SU-DHL-6 (cell line): ENCODE data around the gene RALB.

Experiments
- H2AFZ ChIP-seq: fragments of 200-600 bp; sonication (generic); 2 replicates; pipeline ENCODE4 v1.6.1; 2014; ENCODE audit warnings: low read depth, mild to moderate bottlenecking, moderate library complexity, mixed read lengths, antibody characterized with exemption, low read length; ENCODE audit not compliant: severe bottlenecking
- H3F3A ChIP-seq: fragments of 200-600 bp; shearing (Covaris generic); 2 replicates; pipeline ENCODE4 v1.6.0; 2016; ENCODE audit warnings: antibody characterized with exemption, mild to moderate bottlenecking; ENCODE audit not compliant: insufficient read depth
- H3K27ac ChIP-seq: fragments of 200-600 bp; sonication (generic); 2 replicates; pipeline ENCODE4 v1.5.1; 2016; ENCODE audit warnings: low read depth, mild to moderate bottlenecking, low read length, moderate library complexity, mixed read lengths
- H3K27me3 ChIP-seq: fragments of 200-600 bp; sonication (generic), shearing (Covaris generic); 2 replicates; pipeline ENCODE4 v1.6.0; 2014; ENCODE audit warnings: mild to moderate bottlenecking, low read length
- H3K36me3 ChIP-seq: fragments of 200-600 bp; sonication (generic); 2 replicates; pipeline ENCODE4 v1.6.1; 2014; ENCODE audit warnings: mild to moderate bottlenecking, low read length, mixed read lengths
- H3K4me2 ChIP-seq: fragments of 300-600, 200-600 bp; shearing (Covaris generic), sonication (generic); 2 replicates; pipeline ENCODE4 v1.6.0; 2014; ENCODE audit warnings: low read length, low read depth, mild to moderate bottlenecking; ENCODE audit not compliant: poor library complexity, severe bottlenecking
- H3K4me3 ChIP-seq: fragments of 200-600 bp; sonication (generic); 2 replicates; pipeline ENCODE4 v1.5.1; 2014; ENCODE audit warnings: antibody characterized with exemption, low read length, mild to moderate bottlenecking, mixed read lengths; ENCODE audit not compliant: insufficient read depth, poor library complexity, severe bottlenecking
- H3K79me2 ChIP-seq: fragments of 200-600 bp; sonication (generic); 2 replicates; pipeline ENCODE4 v1.6.1; 2014; ENCODE audit warnings: mild to moderate bottlenecking, low read length, moderate library complexity; ENCODE audit not compliant: insufficient read depth
- H3K9ac ChIP-seq: fragments of 200-600 bp; sonication (generic); 2 replicates; pipeline ENCODE4 v1.7.0; 2014; ENCODE audit warnings: mild to moderate bottlenecking, low read length
- H3K9me2 ChIP-seq: fragments of 200-600 bp; sonication (generic); replicated peaks from 2 replicates; pipeline ENCODE4 v1.6.1; 2014; ENCODE audit warnings: low read length; ENCODE audit not compliant: insufficient read depth
- H3K9me3 ChIP-seq: fragments of 200-600 bp; sonication (generic); 2 replicates; pipeline ENCODE4 v1.6.1; 2014; ENCODE audit warnings: low read length, mixed read lengths; ENCODE audit not compliant: insufficient read depth
- H4K20me1 ChIP-seq: fragments of 200-600 bp; sonication (generic); 2 replicates; pipeline ENCODE4 v1.6.1; 2014; ENCODE audit warnings: low read depth, mild to moderate bottlenecking, antibody characterized with exemption, low read length, moderate library complexity, mixed read lengths
- EZH2phosphoT487 ChIP-seq: fragments of 200-600 bp; sonication (generic), shearing (Covaris generic); conservative IDR thresholded peaks from 2 replicates; pipeline ENCODE4 v1.6.1; 2018; ENCODE audit warnings: mild to moderate bottlenecking, antibody characterized with exemption, low read length, moderate library complexity, mixed read lengths
- TF ChIP-seq, protein P1 (sequence below): fragments of 200-600 bp; sonication (generic); IDR thresholded peaks from one replicate; pipeline ENCODE4 v1.5.1; 2017; ENCODE audit warnings: antibody characterized with exemption, mild to moderate bottlenecking, low read length, moderate library complexity; ENCODE audit not compliant: insufficient read depth, poor library complexity, severe bottlenecking

The RALB gene

GRCh38 chr2:120283649-120284048, 31.0 kb downstream of the RALB start:
- H3F3A ChIP-seq, result no peaks in the 10 kb centered on the region
- H3K9me3 ChIP-seq, result no peaks in the 10 kb centered on the region
- no peak overlapping the region for H3K4me3 ChIP-seq
- no peak overlapping the region for H3K27ac ChIP-seq
- no peak overlapping the region for H3K4me2 ChIP-seq
- H2AFZ ChIP-seq, result no peak overlapping the region
- H3K36me3 ChIP-seq, result no peaks in the 10 kb centered on the region
- no peaks in the 10 kb centered on the region for H3K9me2 ChIP-seq
- no peaks in the 10 kb centered on the region for H4K20me1 ChIP-seq
- no peak for TF ChIP-seq EZH2phosphoT487
- TF ChIP-seq, protein P1, sequence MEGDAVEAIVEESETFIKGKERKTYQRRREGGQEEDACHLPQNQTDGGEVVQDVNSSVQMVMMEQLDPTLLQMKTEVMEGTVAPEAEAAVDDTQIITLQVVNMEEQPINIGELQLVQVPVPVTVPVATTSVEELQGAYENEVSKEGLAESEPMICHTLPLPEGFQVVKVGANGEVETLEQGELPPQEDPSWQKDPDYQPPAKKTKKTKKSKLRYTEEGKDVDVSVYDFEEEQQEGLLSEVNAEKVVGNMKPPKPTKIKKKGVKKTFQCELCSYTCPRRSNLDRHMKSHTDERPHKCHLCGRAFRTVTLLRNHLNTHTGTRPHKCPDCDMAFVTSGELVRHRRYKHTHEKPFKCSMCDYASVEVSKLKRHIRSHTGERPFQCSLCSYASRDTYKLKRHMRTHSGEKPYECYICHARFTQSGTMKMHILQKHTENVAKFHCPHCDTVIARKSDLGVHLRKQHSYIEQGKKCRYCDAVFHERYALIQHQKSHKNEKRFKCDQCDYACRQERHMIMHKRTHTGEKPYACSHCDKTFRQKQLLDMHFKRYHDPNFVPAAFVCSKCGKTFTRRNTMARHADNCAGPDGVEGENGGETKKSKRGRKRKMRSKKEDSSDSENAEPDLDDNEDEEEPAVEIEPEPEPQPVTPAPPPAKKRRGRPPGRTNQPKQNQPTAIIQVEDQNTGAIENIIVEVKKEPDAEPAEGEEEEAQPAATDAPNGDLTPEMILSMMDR, result no peak
- H3K27me3 ChIP-seq, result no peaks in the 10 kb centered on the region
- no peaks in the 10 kb centered on the region for H3K79me2 ChIP-seq
- no peak overlapping the region for H3K9ac ChIP-seq

- no peaks in the 10 kb centered on the region for H3K9me3 ChIP-seq
- no peaks in the 10 kb centered on the region for H3K9me2 ChIP-seq
- no peak overlapping the region for H3K4me2 ChIP-seq
- no peaks in the 10 kb centered on the region for H3F3A ChIP-seq
- H3K79me2 ChIP-seq, result no peaks in the 10 kb centered on the region
- H3K36me3 ChIP-seq, result no peaks in the 10 kb centered on the region
- no peak overlapping the region for H3K27ac ChIP-seq
- no peaks in the 10 kb centered on the region for H3K27me3 ChIP-seq
- H3K9ac ChIP-seq, result no peak overlapping the region
- no peak overlapping the region for H2AFZ ChIP-seq
- TF ChIP-seq, protein P1, result no peak
- no peak for TF ChIP-seq EZH2phosphoT487
- H4K20me1 ChIP-seq, result no peaks in the 10 kb centered on the region
- no peak overlapping the region for H3K4me3 ChIP-seq
Measured at GRCh38 chr2:120285056-120285455, 32.4 kb downstream of the RALB start.

GRCh38 chr2:120287183-120288015, 34.7 kb downstream of the RALB start:
- Histone ChIP-seq H3K27me3 (no peaks in the 10 kb centered on the region), H3K4me3 (no peak overlapping the region), H3K9me2 (no peaks in the 10 kb centered on the region), H3K9me3 (no peaks in the 10 kb centered on the region), H3K9ac (no peak overlapping the region), H3F3A (no peaks in the 10 kb centered on the region), H3K79me2 (no peaks in the 10 kb centered on the region), H3K36me3 (no peaks in the 10 kb centered on the region), H4K20me1 (no peaks in the 10 kb centered on the region), H2AFZ (no peak overlapping the region), H3K4me2 (no peak overlapping the region), H3K27ac (no peak overlapping the region)
- TF ChIP-seq, protein P1, result no peak
- TF ChIP-seq EZH2phosphoT487, result no peak
